Heart left ventricle (tissue), 16 donors: ENCODE data around the gene NARS2. TPM values are rescaled to one million over a fixed set of nuclear protein-coding genes. Genes with fewer than 3 reads are reported as not detected.

Experiments
- ATAC-seq, 4 donors: fragments of 200-7000 bp; cut with Tn5 transposase; one replicate each; pipeline ENCODE4 v1.9.1; 2020 to 2022; ENCODE audit warnings: moderate library complexity in 4 of 4, mild to moderate bottlenecking in 3 of 4, moderate number of reproducible peaks in 1 of 4
- DNase-seq, 5 donors: peaks; one replicate each; pipeline ENCODE4 v3.0.0-alpha.2; 2020
- H3K27ac ChIP-seq, 12 donors: fragments of 200-600 bp; sonication (generic) in 4 of 12; one replicate each; pipeline versions ENCODE4 v1.5.0 to v1.8.0; 2016 to 2022; ENCODE audit warnings: mild to moderate bottlenecking in 2 of 12
- H3K27me3 ChIP-seq, 9 donors: fragments of 200-600 bp; sonication (generic) in 2 of 9; one replicate each; pipeline versions ENCODE4 v1.5.1 to v1.8.0; 2016 to 2022; ENCODE audit warnings: mild to moderate bottlenecking in 3 of 9
- H3K36me3 ChIP-seq, 9 donors: fragments of 200-600 bp; sonication (generic) in 2 of 9; one replicate each; pipeline versions ENCODE4 v1.5.0 to v1.8.0; 2018 to 2022; ENCODE audit warnings: mild to moderate bottlenecking in 2 of 9
- H3K4me1 ChIP-seq, 12 donors: fragments of 200-600 bp; sonication (generic) in 4 of 12; one replicate each; pipeline versions ENCODE4 v1.5.0 to v1.8.0; 2016 to 2022; ENCODE audit warnings: mild to moderate bottlenecking in 3 of 12
- H3K4me3 ChIP-seq, 12 donors: fragments of 200-600 bp; sonication (generic) in 4 of 12; one replicate each; pipeline versions ENCODE4 v1.5.0 to v1.8.0; 2017 to 2022; ENCODE audit warnings: mild to moderate bottlenecking in 9 of 12, moderate library complexity in 4 of 12
- H3K9me3 ChIP-seq, 12 donors: fragments of 200-600 bp; sonication (generic) in 4 of 12; one replicate each; pipeline versions ENCODE4 v1.5.0 to v1.8.0; 2016 to 2022; ENCODE audit warnings: mild to moderate bottlenecking in 1 of 12
- CTCF ChIP-seq, 12 donors: fragments of 200-600 bp; sonication (generic) in 4 of 12; IDR thresholded peaks; one replicate each; pipeline versions ENCODE4 v1.5.0 to v1.8.0; 2018 to 2022; ENCODE audit warnings: antibody characterized with exemption in 12 of 12, mild to moderate bottlenecking in 5 of 12
- POLR2A ChIP-seq, 2 donors: fragments of 450-650 bp; IDR thresholded peaks; one replicate each; pipeline ENCODE4 v1.6.1; 2017; ENCODE audit warnings: antibody characterized with exemption in 2 of 2, mild to moderate bottlenecking in 2 of 2, moderate library complexity in 2 of 2
- WGBS, 4 donors: extraction: QIAGEN DNeasy Blood & Tissue Kit in 2 of 4; methylation state at CpG; one replicate each; pipeline versions ENCODE4 v1.1.5 to v1.1.7; 2013 to 2018; 5-methylcytosine and 5-hydroxymethylcytosine counted together
- intact Hi-C, 10 donors: fragments of 100-400 bp; cut with DNase I; formaldehyde crosslinking; loops; one replicate each; pipeline versions ENCODE4 v1.11.1 to v1.14.2; 2022
- polyA plus RNA-seq, 2 donors: library from polyadenylated mRNA; stranded (reverse); fragments of 200-250 nt; gene quantifications; one replicate each; pipeline ENCODE4 v1.2.3, GENCODE V29; 2013
- total RNA-seq, 9 donors: library from RNA; depleted of rRNA in 2 of 9; stranded (reverse); fragments of >200 nt in 2 of 9; fragmentation: NEBNext Ultra II Directional in 3 of 9; extraction: Animal tissue kit (Norgen Biotek cat#: 25700) in 3 of 9; gene quantifications; one replicate each; pipeline versions ENCODE4 v1.1.0 to v1.2.4, GENCODE V29; 2016 to 2023
- donor health status: ischemic (EF 13 %, LVEDD 7.1; RV severe dilation, severe dysfunction).
- donor health status: healthy with polysubstance abuse.
- donor health status: DM: no; HTN: yes; CAD: no.
- donor health status: DM: no; HTN: no; CAD: no.
- donor health status: ischemic (EF 25% LVEDD 6.9; RV normal size, moderate dysfunction).
- donor health status: ischemic (EF 25% LVEDD 5.7; RV mildly dilated, moderate dysfunction).
- donor health status: healthy.
- donor health status: DM: yes; HTN: yes; CAD: no.
- donor health status: ischemic (EF 35%, LVEDD 5.7; RV mildly dilated, moderate dysfunction).
- donor health status: nonischemic (EF 11% LVEDD 7.7; RV severe dilation, severe dysfunction).
- donor health status: DM: yes; HTN: yes; CAD: no.
- donor health status: PGD.
- donor health status: ischemic (EF 29% LVEDD 5.4; RV normal size, mild dysfunction).
- donor health status: nonischemic (EF 23%, LVEDD 6.1; RV moderate dilation, normal function).

Gene NARS2
- total and polyA plus RNA-seq, 11 donors = 9.9 to 23.2 (median 15.8) TPM

GRCh38 chr11:78426845-78427244 lies 147.8 kb downstream of the NARS2 start:
- 89 to 100% (median 98%) methylated on average over 1 of the region's 1 CpG for WGBS, 4 donors
- Histone ChIP-seq H3K27me3 (no peaks in the 10 kb centered on the region), H3K27ac (no peak overlapping the region), H3K4me3 (no peak overlapping the region), H3K4me1 (peaks cover 0 to 49% (median 0%) of the 10 kb centered on the region in 12 donors), H3K36me3 (no peaks in the 10 kb centered on the region), H3K9me3 (no peaks in the 10 kb centered on the region)
- no peak for TF ChIP-seq CTCF (IDR thresholded peaks at IDR 0.05)
- no peak for TF ChIP-seq POLR2A (IDR thresholded peaks at IDR 0.05)
- ATAC-seq (no peak), DNase-seq (no peak)
- intact Hi-C loops = loop anchor here in 5 of 10 donors (5.0 to 10.0 kb wide), 4 partner anchors 272 to 290 kb away; partner anchors contain the start of gene ALG8 (in 1 of the 5)

GRCh38 chr11:78425399-78426070 lies 149.1 kb downstream of the NARS2 start:
- no peak overlapping the region for H3K4me3 ChIP-seq
- no peaks in the 10 kb centered on the region for H3K27me3 ChIP-seq
- intact Hi-C loops = loop anchor here in 5 of 10 donors (5.0 to 10.0 kb wide), 4 partner anchors 271 to 288 kb away; partner anchors contain the start of gene ALG8 (in 1 of the 5)
- H3K36me3 ChIP-seq = no peaks in the 10 kb centered on the region
- H3K9me3 ChIP-seq = no peaks in the 10 kb centered on the region
- TF ChIP-seq CTCF (IDR thresholded peaks at IDR 0.05) (no peak), POLR2A (IDR thresholded peaks at IDR 0.05) (no peak)
- DNase-seq = no peak
- H3K4me1 ChIP-seq = peaks cover 0 to 56% (median 6%) of the 10 kb centered on the region in 12 donors
- ATAC-seq = no peak
- WGBS, 4 donors = 53 to 72% (median 57%) methylated on average over 4 of the region's 4 CpGs
- peak overlapping the region in 4 of 12 donors; percentile 7 to 83 (median 32) for H3K27ac ChIP-seq

- intact Hi-C loops = loop anchor here in 7 of 10 donors (5.0 to 10.0 kb wide), 6 partner anchors 138 to 287 kb away; partner anchors contain the start of gene ALG8 (in 1 of the 7)
- WGBS, 4 donors = 72 to 80% (median 76%) methylated on average over 7 of the region's 7 CpGs
- peak in 1 of 4 donors; percentile 3 for ATAC-seq
- no peak for DNase-seq
- Histone ChIP-seq H3K27ac (peak overlapping the region in 6 of 12 donors; percentile 5 to 83 (median 28)), H3K36me3 (no peaks in the 10 kb centered on the region), H3K27me3 (no peaks in the 10 kb centered on the region), H3K4me3 (peak overlapping the region in 1 of 12 donors; percentile 6), H3K4me1 (peaks cover 0 to 65% (median 14%) of the 10 kb centered on the region in 12 donors), H3K9me3 (no peaks in the 10 kb centered on the region)
- TF ChIP-seq CTCF (IDR thresholded peaks at IDR 0.05) (no peak), POLR2A (IDR thresholded peaks at IDR 0.05) (no peak)
These were observed 150.1 kb downstream of the NARS2 start for GRCh38 chr11:78424334-78425270.
